NB4 (cell line): ENCODE data around the gene TNK2.

Experiments used
- DNase-seq: peaks from one replicate; pipeline ENCODE4 v3.0.0; 2010; ENCODE audit warnings: low read depth
- H3K4me3 ChIP-seq: one replicate; pipeline ENCODE4 v1.5.1; 2011; ENCODE audit warnings: mild to moderate bottlenecking, low read depth, low read length, moderate library complexity
- MYC ChIP-seq: IDR thresholded peaks from 2 replicates; pipeline ENCODE4 v1.6.1; 2011; ENCODE audit warnings: low read depth, low read length
- POLR2A ChIP-seq: IDR thresholded peaks from 2 replicates; pipeline ENCODE4 v1.6.1; 2011; ENCODE audit warnings: mild to moderate bottlenecking; ENCODE audit not compliant: insufficient read length; ENCODE audit errors: extremely low read depth
- TF ChIP-seq, protein P1 (sequence below): IDR thresholded peaks from one replicate; pipeline ENCODE4 v1.5.1; 2012; ENCODE audit warnings: low read depth, low read length
- TF ChIP-seq, protein P2 (sequence below): IDR thresholded peaks from 2 replicates; pipeline ENCODE4 v1.6.1; 2011; ENCODE audit warnings: low read depth, low read length

TNK2 gene

GRCh38 chr3:195895078-195895860 is 13.1 kb downstream of the TNK2 start:
- DNase-seq, result peak; percentile 72
- H3K4me3 ChIP-seq, result peak overlapping the region; percentile 49
- TF ChIP-seq POLR2A (no peak), MYC (peak; percentile 42; the same call in 1 of the 2 replicates)
- TF ChIP-seq, protein P1, sequence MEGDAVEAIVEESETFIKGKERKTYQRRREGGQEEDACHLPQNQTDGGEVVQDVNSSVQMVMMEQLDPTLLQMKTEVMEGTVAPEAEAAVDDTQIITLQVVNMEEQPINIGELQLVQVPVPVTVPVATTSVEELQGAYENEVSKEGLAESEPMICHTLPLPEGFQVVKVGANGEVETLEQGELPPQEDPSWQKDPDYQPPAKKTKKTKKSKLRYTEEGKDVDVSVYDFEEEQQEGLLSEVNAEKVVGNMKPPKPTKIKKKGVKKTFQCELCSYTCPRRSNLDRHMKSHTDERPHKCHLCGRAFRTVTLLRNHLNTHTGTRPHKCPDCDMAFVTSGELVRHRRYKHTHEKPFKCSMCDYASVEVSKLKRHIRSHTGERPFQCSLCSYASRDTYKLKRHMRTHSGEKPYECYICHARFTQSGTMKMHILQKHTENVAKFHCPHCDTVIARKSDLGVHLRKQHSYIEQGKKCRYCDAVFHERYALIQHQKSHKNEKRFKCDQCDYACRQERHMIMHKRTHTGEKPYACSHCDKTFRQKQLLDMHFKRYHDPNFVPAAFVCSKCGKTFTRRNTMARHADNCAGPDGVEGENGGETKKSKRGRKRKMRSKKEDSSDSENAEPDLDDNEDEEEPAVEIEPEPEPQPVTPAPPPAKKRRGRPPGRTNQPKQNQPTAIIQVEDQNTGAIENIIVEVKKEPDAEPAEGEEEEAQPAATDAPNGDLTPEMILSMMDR, result peak; percentile 54
- TF ChIP-seq, protein P2, sequence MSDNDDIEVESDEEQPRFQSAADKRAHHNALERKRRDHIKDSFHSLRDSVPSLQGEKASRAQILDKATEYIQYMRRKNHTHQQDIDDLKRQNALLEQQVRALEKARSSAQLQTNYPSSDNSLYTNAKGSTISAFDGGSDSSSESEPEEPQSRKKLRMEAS, result no peak

DNA sequence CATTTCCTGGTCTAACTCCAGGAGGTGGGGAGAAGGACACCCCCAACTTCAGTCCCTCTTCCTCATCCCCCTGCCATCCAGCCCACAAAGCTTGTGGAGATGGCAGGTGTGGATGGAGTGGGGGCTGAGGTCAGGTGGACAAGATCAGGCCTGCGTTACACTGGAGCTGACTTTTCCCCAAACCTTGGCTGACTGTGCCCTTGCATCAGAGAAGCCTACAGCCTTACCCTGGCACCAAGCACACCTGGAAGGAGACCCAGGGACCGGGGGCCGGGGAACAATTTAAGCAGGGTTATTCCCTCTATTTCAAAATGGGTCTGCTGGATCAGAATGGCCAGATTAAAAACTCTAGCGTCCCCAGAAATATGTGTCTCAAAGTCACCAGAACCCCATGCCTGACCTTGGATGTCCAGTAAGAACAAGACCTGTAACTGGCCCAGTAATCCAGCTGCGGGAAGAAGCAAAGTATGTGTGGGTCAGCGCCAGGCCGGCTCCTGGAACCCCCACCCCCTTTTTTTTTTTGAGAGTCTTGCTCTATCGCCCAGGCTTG is 14.4 kb downstream of the TNK2 start:
- H3K4me3 ChIP-seq, result no peak overlapping the region
- TF ChIP-seq POLR2A, result no peak
- TF ChIP-seq MYC, result no peak
- TF ChIP-seq, protein P2, result no peak
- TF ChIP-seq, protein P1, result no peak
- no peak for DNase-seq

- TF ChIP-seq MYC (no peak), POLR2A (no peak)
- TF ChIP-seq, protein P2, result no peak
- TF ChIP-seq, protein P1, result no peak
- no peak for DNase-seq
These were observed 14.8 kb downstream of the TNK2 start for GRCh38 chr3:195893516-195893915.

GRCh38 chr3:195893044-195893395 is 15.3 kb downstream of the TNK2 start:
- no peak for DNase-seq
- TF ChIP-seq, protein P2, result no peak
- no peak for TF ChIP-seq POLR2A
- TF ChIP-seq, protein P1, result no peak
- no peak for TF ChIP-seq MYC
- H3K4me3 ChIP-seq, result no peak overlapping the region

More at GRCh38 chr3:195893516-195893915, 14.8 kb downstream of the TNK2 start:
- H3K4me3 ChIP-seq, result no peak overlapping the region

GRCh38 chr3:195892105-195893043 is 16.0 kb downstream of the TNK2 start:
- no peak for DNase-seq
- H3K4me3 ChIP-seq, result no peak overlapping the region
- TF ChIP-seq, protein P1, result no peak
- TF ChIP-seq, protein P2, result no peak
- TF ChIP-seq MYC, result no peak
- no peak for TF ChIP-seq POLR2A
